Stomach (tissue), 9 donors: Measurements from ENCODE around the gene HDGF. TPM values are rescaled to one million over a fixed set of nuclear protein-coding genes. Genes with fewer than 3 reads are reported as not detected.

Source experiments
- DNase-seq, 2 donors: peaks; one replicate each; pipeline versions ENCODE4 v3.0.0 to v3.0.0-alpha.2; 2013 to 2019
- H3K27ac ChIP-seq, 5 donors: fragments of 200-600 bp in 4 of 5; sonication (generic) in 4 of 5; one replicate each; pipeline ENCODE4 v1.5.1; 2013 to 2019; ENCODE audit warnings: mild to moderate bottlenecking in 1 of 5, moderate library complexity in 1 of 5
- H3K27me3 ChIP-seq, 3 donors: fragments of 200-600 bp; sonication (generic); one replicate each; pipeline ENCODE4 v1.5.1; 2017 to 2019; ENCODE audit warnings: mixed run types in 1 of 3
- H3K36me3 ChIP-seq, 4 donors: fragments of 200-600 bp; sonication (generic); 1 replicate in 3 of 4; 2 replicates in 1 of 4; pipeline ENCODE4 v1.5.1; 2016 to 2019
- H3K4me1 ChIP-seq, 4 donors: fragments of 200-600 bp; sonication (generic); one replicate each; pipeline ENCODE4 v1.5.1; 2016 to 2019
- H3K4me3 ChIP-seq, 4 donors: fragments of 200-600 bp; sonication (generic) in 3 of 4; one replicate each; pipeline ENCODE4 v1.5.1; 2016 to 2019; ENCODE audit warnings: mild to moderate bottlenecking in 1 of 4
- H3K9me3 ChIP-seq, 4 donors: fragments of 200-600 bp; sonication (generic); one replicate each; pipeline ENCODE4 v1.5.1; 2016 to 2019
- EP300 ChIP-seq: sonication (generic); formaldehyde crosslinking; IDR thresholded peaks from one replicate; pipeline ENCODE4 v1.6.1; 2017; ENCODE audit warnings: antibody characterized with exemption
- POLR2A ChIP-seq, 4 donors: fragments of 450-650 bp; IDR thresholded peaks; one replicate each; pipeline ENCODE4 v1.6.1; 2016; ENCODE audit warnings: antibody characterized with exemption in 4 of 4, control low read depth in 2 of 4, mild to moderate bottlenecking in 1 of 4, moderate library complexity in 1 of 4
- POLR2AphosphoS5 ChIP-seq, 3 donors: sonication (generic); formaldehyde crosslinking; IDR thresholded peaks; one replicate each; pipeline ENCODE4 v1.6.1; 2016; ENCODE audit warnings: antibody characterized with exemption in 3 of 3
- WGBS, 5 donors: extraction: QIAGEN DNeasy Blood & Tissue Kit in 3 of 5; methylation state at CpG; one replicate each; pipeline versions ENCODE4 v1.1.5 to v1.1.7; 2013 to 2018; 5-methylcytosine and 5-hydroxymethylcytosine counted together
- intact Hi-C: fragments of 100-400 bp; cut with DNase I; formaldehyde crosslinking; loops from one replicate; pipeline ENCODE4 v1.15.1; 2023; ENCODE audit warnings: low total_unique reads
- polyA plus RNA-seq, 3 donors: library from polyadenylated mRNA; stranded (reverse); fragments of 200-250 nt; gene quantifications; one replicate each; pipeline ENCODE4 v1.2.3, GENCODE V29; 2013
- total RNA-seq, 5 donors: library from RNA; depleted of rRNA; stranded (reverse); fragments of >200 nt; gene quantifications; one replicate each; pipeline versions ENCODE4 v1.1.0 to v1.2.3, GENCODE V29; 2014 to 2016
- TF ChIP-seq, protein P1 (sequence below), 7 experiments: fragments of 450-650 bp in 4 of 7; fragments of 200-600 bp in 3 of 7; sonication (generic) in 3 of 7; IDR thresholded peaks; one replicate each; pipeline ENCODE4 v1.5.1; 2016 to 2019; ENCODE audit warnings: antibody characterized with exemption in 7 of 7, control low read depth in 2 of 7, mild to moderate bottlenecking in 1 of 7
- donor health status: healthy with polysubstance abuse.
- donor health status: Bipolar disorder and iron deficiency.
- donor health status: healthy.

The HDGF gene
- total and polyA plus RNA-seq, 8 donors, result 81.7 to 214 (median 161) TPM

DNA sequence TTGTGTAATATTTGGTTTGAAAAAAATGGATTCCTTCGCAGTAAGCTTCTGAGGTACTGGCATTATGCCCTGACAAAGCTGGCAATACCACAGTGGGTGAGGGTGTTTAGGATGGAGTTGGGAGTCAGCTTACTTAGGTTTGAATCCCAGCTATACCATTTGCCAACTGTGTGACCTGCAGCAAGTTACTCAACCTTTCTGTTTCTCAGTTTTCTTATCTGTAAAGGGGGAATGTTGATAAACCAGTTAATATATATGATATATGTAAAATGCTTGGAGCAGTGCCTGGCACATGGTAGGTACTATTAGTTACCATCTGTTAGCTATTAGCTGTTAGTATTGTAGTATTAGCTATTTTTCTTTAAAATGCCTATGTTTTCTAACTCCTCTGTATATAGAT, 4.9 kb upstream of the HDGF start:
- intact Hi-C loops, result no loop called here
- WGBS, 5 donors, result 85 to 95% (median 88%) methylated on average over 1 of the region's 1 CpG

DNA sequence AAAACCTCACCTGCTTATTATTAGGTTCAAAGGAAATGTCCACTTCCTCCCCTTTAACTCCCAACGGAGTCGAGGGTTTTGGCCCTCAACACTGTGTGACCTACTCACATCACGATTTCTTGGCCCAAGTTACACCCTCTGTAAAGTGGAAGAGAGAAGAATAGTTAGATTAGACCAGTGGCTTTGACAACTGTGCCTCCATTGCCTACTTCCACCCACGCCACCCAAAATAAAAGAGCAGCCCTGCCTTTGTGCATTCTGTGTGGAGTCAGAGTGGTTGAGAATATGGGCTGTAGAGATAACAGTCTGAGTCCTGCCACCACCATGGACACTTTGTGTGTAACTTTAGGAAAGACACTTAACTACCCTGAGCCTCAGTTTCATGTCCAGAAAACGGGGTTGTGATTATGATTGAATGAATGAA, 4.1 kb upstream of the HDGF start:
- Histone ChIP-seq H3K4me3 (no peak overlapping the region), H3K36me3 (no peaks in the 10 kb centered on the region), H3K4me1 (peaks cover 9 to 22% (median 14%) of the 10 kb centered on the region in 4 donors), H3K27ac (no peak overlapping the region), H3K27me3 (no peaks in the 10 kb centered on the region), H3K9me3 (no peaks in the 10 kb centered on the region)
- intact Hi-C loops, result no loop called here
- TF ChIP-seq, protein P1, sequence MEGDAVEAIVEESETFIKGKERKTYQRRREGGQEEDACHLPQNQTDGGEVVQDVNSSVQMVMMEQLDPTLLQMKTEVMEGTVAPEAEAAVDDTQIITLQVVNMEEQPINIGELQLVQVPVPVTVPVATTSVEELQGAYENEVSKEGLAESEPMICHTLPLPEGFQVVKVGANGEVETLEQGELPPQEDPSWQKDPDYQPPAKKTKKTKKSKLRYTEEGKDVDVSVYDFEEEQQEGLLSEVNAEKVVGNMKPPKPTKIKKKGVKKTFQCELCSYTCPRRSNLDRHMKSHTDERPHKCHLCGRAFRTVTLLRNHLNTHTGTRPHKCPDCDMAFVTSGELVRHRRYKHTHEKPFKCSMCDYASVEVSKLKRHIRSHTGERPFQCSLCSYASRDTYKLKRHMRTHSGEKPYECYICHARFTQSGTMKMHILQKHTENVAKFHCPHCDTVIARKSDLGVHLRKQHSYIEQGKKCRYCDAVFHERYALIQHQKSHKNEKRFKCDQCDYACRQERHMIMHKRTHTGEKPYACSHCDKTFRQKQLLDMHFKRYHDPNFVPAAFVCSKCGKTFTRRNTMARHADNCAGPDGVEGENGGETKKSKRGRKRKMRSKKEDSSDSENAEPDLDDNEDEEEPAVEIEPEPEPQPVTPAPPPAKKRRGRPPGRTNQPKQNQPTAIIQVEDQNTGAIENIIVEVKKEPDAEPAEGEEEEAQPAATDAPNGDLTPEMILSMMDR (IDR thresholded peaks at IDR 0.05), result no peak
- TF ChIP-seq EP300 (no peak), POLR2AphosphoS5 (IDR thresholded peaks at IDR 0.05) (no peak), POLR2A (IDR thresholded peaks at IDR 0.05) (no peak)
- no peak for DNase-seq
- 61 to 85% (median 74%) methylated on average over 4 to 5 of the region's 5 CpGs for WGBS, 5 donors

More for the DNA sequence above, 4.9 kb upstream of the HDGF start:
- no peak overlapping the region for H3K4me3 ChIP-seq
- no peak overlapping the region for H3K27ac ChIP-seq
- peaks cover 9 to 22% (median 14%) of the 10 kb centered on the region in 4 donors for H3K4me1 ChIP-seq
- TF ChIP-seq, protein P1 (IDR thresholded peaks at IDR 0.05), result no peak
- no peak for TF ChIP-seq POLR2A (IDR thresholded peaks at IDR 0.05)
- TF ChIP-seq POLR2AphosphoS5 (IDR thresholded peaks at IDR 0.05), result no peak
- TF ChIP-seq EP300, result no peak
- H3K27me3 ChIP-seq, result no peaks in the 10 kb centered on the region
- DNase-seq, result no peak
- H3K36me3 ChIP-seq, result no peaks in the 10 kb centered on the region
- H3K9me3 ChIP-seq, result no peaks in the 10 kb centered on the region

DNA sequence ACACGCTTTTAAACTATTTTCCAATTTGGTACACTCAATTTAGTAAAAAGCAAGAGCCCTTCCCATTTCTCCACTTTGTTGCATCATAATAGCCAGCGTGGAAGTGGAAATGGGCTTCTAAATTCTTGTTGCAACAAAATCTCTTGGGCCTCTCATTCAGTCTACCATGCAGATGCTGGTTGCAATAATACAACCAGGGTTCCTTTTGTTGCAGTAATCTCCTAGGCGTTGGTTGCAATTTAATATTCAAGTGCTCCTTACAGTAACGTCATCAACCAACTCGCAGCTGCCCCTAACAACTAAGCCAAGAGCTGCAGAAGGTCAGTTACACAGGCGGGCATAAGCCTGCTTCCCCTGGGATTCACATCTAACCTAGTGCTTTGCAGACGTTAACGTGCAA, 2.7 kb upstream of the HDGF start:
- H3K36me3 ChIP-seq, result no peaks in the 10 kb centered on the region
- H3K27ac ChIP-seq, result no peak overlapping the region
- H3K9me3 ChIP-seq, result no peaks in the 10 kb centered on the region
- intact Hi-C loops, result no loop called here
- DNase-seq, result no peak
- TF ChIP-seq EP300 (no peak), POLR2AphosphoS5 (IDR thresholded peaks at IDR 0.05) (no peak), POLR2A (IDR thresholded peaks at IDR 0.05) (no peak)
- TF ChIP-seq, protein P1 (IDR thresholded peaks at IDR 0.05), result no peak
- WGBS, 5 donors, result 77 to 81% (median 80%) methylated on average over 8 of the region's 8 CpGs
- H3K4me3 ChIP-seq, result no peak overlapping the region
- H3K4me1 ChIP-seq, result peaks cover 19 to 35% (median 27%) of the 10 kb centered on the region in 4 donors
- no peaks in the 10 kb centered on the region for H3K27me3 ChIP-seq

DNA sequence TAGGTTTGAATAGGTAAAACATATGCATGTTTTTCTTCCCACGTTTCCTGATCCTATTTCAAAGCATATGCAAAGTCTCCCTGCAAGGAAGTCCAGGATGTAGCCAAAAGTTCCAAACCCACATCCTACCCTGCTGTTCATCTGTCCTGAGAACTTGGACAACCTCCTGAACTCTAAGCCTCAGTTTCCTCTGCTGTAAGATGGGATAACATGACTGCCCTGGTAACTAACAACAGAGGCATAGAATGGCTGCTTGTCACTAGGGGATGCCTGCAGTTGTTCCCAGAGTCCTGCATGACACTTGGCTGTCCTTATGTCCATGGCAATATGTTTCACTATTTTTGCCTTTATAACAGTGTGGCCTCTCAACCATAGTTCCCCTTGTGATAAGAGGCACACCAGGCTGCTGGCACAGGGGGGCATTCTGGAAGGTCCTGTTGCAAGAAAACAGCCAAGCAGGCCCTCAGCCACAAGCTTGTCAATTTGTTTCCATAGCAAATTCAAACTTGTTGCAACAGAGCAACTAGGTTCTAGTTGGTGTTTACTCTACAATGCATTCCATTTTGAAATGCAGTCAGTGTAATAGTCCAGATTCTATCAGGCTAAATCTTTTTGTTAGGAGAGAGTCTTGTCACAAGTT, 1.5 kb upstream of the HDGF start:
- Histone ChIP-seq H3K27me3 (no peaks in the 10 kb centered on the region), H3K4me3 (peak overlapping the region in 3 of 4 donors; percentile 79 to 92 (median 84)), H3K36me3 (no peaks in the 10 kb centered on the region), H3K4me1 (peaks cover 32 to 48% (median 40%) of the 10 kb centered on the region in 4 donors), H3K27ac (peak overlapping the region in 4 of 5 donors; percentile 97 to 98 (median 98)), H3K9me3 (no peaks in the 10 kb centered on the region)
- no peak for DNase-seq
- WGBS, 5 donors, result 7 to 23% (median 15%) methylated on average over 1 of the region's 1 CpG
- intact Hi-C loops, result no loop called here
- TF ChIP-seq EP300 (no peak), POLR2AphosphoS5 (IDR thresholded peaks at IDR 0.05) (no peak), POLR2A (IDR thresholded peaks at IDR 0.05) (no peak)
- TF ChIP-seq, protein P1 (IDR thresholded peaks at IDR 0.05), result no peak
